ENCODE measurements around the gene MEIOC. TPM values are rescaled to one million over a fixed set of nuclear protein-coding genes. Genes with fewer than 3 reads are reported as not detected.

Gene MEIOC
- total and polyA plus RNA-seq, 9 of the 15 experiments (the other 6 are each of a cell fraction or from before 2014, with no cell fraction given), result 0.04 to 0.23 (median 0.06) TPM; not detected in 5

DNA sequence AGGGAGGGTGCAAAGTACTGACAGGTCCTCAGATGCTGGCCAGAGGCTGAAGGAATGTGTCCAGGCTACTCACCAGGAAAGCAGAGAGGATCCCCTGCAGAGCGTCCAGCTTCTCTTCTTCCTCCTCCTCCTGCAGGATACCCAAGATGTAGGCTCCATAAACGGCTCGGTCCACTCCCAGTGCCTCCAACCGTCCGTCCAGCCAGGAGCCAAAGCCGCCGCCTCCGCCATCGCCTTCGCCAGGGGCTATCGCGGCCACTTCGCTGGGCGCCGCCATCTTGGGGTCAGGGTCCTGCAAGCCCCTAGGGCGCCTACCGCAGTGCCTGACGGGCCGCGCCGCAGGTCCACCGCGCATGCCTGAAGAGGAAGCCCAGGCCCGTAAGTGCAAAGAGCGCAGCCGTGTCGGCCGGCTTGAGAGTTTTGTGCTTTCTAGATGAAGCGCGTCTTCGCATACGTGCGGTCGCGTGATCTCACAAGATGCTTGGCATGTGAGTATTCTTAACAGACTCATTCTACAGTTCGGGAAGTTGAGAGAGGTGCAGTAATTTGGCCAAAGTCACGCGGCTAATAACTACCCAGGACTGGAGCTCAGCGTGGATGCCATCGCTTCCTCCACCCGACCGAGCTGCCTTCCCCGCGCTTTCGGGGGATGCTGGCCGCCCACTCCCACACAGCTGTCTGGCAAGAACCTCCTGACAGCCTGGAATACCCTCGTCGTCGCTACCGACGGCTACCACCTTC, 33.4 kb downstream of the MEIOC start, which contains the start of gene CCDC43 (continued):
- peak; percentile 91 for TF ChIP-seq L3MBTL2 (IDR thresholded peaks at IDR 0.05)
- TF ChIP-seq MNT (conservative IDR thresholded peaks at IDR 0.05), result peak; percentile 41 to 61; a peak in 1 of 4 replicates
- TF ChIP-seq NFXL1 (CRISPR knock-in tag; IDR thresholded peaks at IDR 0.05), result no peak
- peak; percentile 89 for TF ChIP-seq MGA (IDR thresholded peaks at IDR 0.05)
- TF ChIP-seq ZNF655 (CRISPR knock-in tag; IDR thresholded peaks at IDR 0.05), result no peak
- TF ChIP-seq ATF6 (CRISPR knock-in tag; IDR thresholded peaks at IDR 0.05), result no peak; the same call in 1 of the 2 replicates
- peak; percentile 12; the same call in 1 of the 2 replicates for TF ChIP-seq MXI1 (IDR thresholded peaks at IDR 0.05; ENCODE audit: low read depth, low read length)
- peak; percentile 58 for TF ChIP-seq ATF7 (IDR thresholded peaks at IDR 0.05)
- TF ChIP-seq TEAD1 (CRISPR knock-in tag; IDR thresholded peaks at IDR 0.05), result peak in 1 of 2 experiments; percentile 45; a peak in 2 of 4 replicates
- TF ChIP-seq POLR2G (IDR thresholded peaks at IDR 0.05; ENCODE audit: low read depth, low read length), result peak; percentile 98

All from K562 (cell line).